Skeletal muscle cell (primary cell): ENCODE measurements around the gene SIRT6.
"Not testable (repeated sequence)": the region's sequence is repeated elsewhere in the genome, so short reads cannot be mapped to it uniquely, and the experiment has no call there.

Experiments used
- DNase-seq: peaks from one replicate; pipeline ENCODE4 v3.0.0-alpha.2; 2010; ENCODE audit warnings: low read depth
- H3K4me3 ChIP-seq: 2 replicates; pipeline ENCODE4 v1.5.1; 2011; ENCODE audit warnings: low read depth, mild to moderate bottlenecking, control low read depth, low read length, moderate library complexity

Gene SIRT6

GRCh38 chr19:4181053-4181508 is 1.3 kb downstream of the SIRT6 start:
- H3K4me3 ChIP-seq = no peak overlapping the region
- DNase-seq = no peak

GRCh38 chr19:4178990-4179389 is 3.4 kb downstream of the SIRT6 start:
- no peak for DNase-seq
- H3K4me3 ChIP-seq = no peak overlapping the region

- no peak for DNase-seq
- H3K4me3 ChIP-seq = no peak overlapping the region
Observed at GRCh38 chr19:4177146-4177545, 5.2 kb downstream of the SIRT6 start.

- no peak for DNase-seq
- H3K4me3 ChIP-seq = no peak overlapping the region
Observed at GRCh38 chr19:4175669-4175931, 6.8 kb downstream of the SIRT6 start.

- no peak for DNase-seq
Observed at GRCh38 chr19:4174895-4175668, 7.3 kb downstream of the SIRT6 start.

GRCh38 chr19:4174213-4174894 is 8.0 kb downstream of the SIRT6 start:
- no peak overlapping the region for H3K4me3 ChIP-seq
- no peak for DNase-seq

More at GRCh38 chr19:4174895-4175668, 7.3 kb downstream of the SIRT6 start:
- H3K4me3 ChIP-seq = no peak overlapping the region

- DNase-seq = no peak
- H3K4me3 ChIP-seq = no peak overlapping the region
Observed at GRCh38 chr19:4173479-4174212, 8.7 kb downstream of the SIRT6 start.

GRCh38 chr19:4172861-4173473 is 9.4 kb downstream of the SIRT6 start:
- H3K4me3 ChIP-seq = no peak overlapping the region
- no peak for DNase-seq

GRCh38 chr19:4171676-4172075 is 10.7 kb downstream of the SIRT6 start:
- no peak for DNase-seq
- H3K4me3 ChIP-seq = no peak overlapping the region

GRCh38 chr19:4164262-4164661 is 18.1 kb downstream of the SIRT6 start:
- no peak overlapping the region for H3K4me3 ChIP-seq
- no peak for DNase-seq

GRCh38 chr19:4161415-4162077 is 20.8 kb downstream of the SIRT6 start:
- H3K4me3 ChIP-seq = no peak overlapping the region
- DNase-seq = no peak

- not testable (repeated sequence) for H3K4me3 ChIP-seq, DNase-seq
Observed at GRCh38 chr19:4157971-4158370, 24.4 kb downstream of the SIRT6 start.

- H3K4me3 ChIP-seq = no peak overlapping the region
- DNase-seq = no peak
Observed at GRCh38 chr19:4157164-4157563, 25.2 kb downstream of the SIRT6 start.

- DNase-seq = no peak
- no peak overlapping the region for H3K4me3 ChIP-seq
Observed at GRCh38 chr19:4154571-4155312, 27.6 kb downstream of the SIRT6 start.

GRCh38 chr19:4152241-4152998 is 29.9 kb downstream of the SIRT6 start:
- no peak for DNase-seq
- no peak overlapping the region for H3K4me3 ChIP-seq

GRCh38 chr19:4151623-4152022 is 30.7 kb downstream of the SIRT6 start:
- no peak overlapping the region for H3K4me3 ChIP-seq

GRCh38 chr19:4149518-4150288 is 32.7 kb downstream of the SIRT6 start:
- no peak for DNase-seq

More at GRCh38 chr19:4151623-4152022, 30.7 kb downstream of the SIRT6 start:
- no peak for DNase-seq

More at GRCh38 chr19:4149518-4150288, 32.7 kb downstream of the SIRT6 start:
- H3K4me3 ChIP-seq = no peak overlapping the region
